Body of pancreas (tissue), 4 donors: ENCODE measurements around the gene DDIT4.

Experiments
- POLR2A ChIP-seq, 3 donors: fragments of 450-650 bp; IDR thresholded peaks; one replicate each; pipeline ENCODE4 v1.6.1; 2016; ENCODE audit warnings: antibody characterized with exemption in 3 of 3, mild to moderate bottlenecking in 2 of 3
- TF ChIP-seq, protein P1 (sequence below), 7 experiments: fragments of 450-650 bp in 4 of 7; fragments of 200-600 bp in 3 of 7; sonication (generic) in 3 of 7; IDR thresholded peaks; one replicate each; pipeline ENCODE4 v1.5.1; 2016 to 2019; ENCODE audit warnings: antibody characterized with exemption in 7 of 7

DNA sequence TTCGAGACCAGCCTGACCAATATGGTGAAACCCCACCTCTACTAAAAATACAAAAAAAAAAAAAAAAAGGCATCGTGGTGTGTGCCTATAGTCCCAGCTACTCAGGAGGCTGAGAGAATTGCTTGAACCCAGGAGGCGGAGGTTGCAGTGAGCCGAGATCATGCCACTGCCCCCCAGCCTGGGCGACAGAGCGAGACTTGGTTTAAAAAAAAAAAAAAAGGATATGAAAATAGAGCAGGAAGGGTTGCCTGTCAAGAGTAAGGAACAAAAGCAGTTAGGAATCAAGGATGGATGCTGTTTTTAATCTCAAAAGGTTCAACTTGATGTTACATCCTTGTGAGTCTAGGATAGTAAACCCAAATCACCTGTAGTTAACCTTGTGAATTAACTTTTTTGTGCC lies 45.9 kb upstream of the DDIT4 start:
- TF ChIP-seq POLR2A (IDR thresholded peaks at IDR 0.05), result no peak
- TF ChIP-seq, protein P1, sequence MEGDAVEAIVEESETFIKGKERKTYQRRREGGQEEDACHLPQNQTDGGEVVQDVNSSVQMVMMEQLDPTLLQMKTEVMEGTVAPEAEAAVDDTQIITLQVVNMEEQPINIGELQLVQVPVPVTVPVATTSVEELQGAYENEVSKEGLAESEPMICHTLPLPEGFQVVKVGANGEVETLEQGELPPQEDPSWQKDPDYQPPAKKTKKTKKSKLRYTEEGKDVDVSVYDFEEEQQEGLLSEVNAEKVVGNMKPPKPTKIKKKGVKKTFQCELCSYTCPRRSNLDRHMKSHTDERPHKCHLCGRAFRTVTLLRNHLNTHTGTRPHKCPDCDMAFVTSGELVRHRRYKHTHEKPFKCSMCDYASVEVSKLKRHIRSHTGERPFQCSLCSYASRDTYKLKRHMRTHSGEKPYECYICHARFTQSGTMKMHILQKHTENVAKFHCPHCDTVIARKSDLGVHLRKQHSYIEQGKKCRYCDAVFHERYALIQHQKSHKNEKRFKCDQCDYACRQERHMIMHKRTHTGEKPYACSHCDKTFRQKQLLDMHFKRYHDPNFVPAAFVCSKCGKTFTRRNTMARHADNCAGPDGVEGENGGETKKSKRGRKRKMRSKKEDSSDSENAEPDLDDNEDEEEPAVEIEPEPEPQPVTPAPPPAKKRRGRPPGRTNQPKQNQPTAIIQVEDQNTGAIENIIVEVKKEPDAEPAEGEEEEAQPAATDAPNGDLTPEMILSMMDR (IDR thresholded peaks at IDR 0.05), result no peak
